ENCODE data around the gene DPY19L3.
"Not testable (repeated sequence)": the region's sequence is repeated elsewhere in the genome, so short reads cannot be mapped to it uniquely, and the experiment has no call there.

Gene DPY19L3

DNA sequence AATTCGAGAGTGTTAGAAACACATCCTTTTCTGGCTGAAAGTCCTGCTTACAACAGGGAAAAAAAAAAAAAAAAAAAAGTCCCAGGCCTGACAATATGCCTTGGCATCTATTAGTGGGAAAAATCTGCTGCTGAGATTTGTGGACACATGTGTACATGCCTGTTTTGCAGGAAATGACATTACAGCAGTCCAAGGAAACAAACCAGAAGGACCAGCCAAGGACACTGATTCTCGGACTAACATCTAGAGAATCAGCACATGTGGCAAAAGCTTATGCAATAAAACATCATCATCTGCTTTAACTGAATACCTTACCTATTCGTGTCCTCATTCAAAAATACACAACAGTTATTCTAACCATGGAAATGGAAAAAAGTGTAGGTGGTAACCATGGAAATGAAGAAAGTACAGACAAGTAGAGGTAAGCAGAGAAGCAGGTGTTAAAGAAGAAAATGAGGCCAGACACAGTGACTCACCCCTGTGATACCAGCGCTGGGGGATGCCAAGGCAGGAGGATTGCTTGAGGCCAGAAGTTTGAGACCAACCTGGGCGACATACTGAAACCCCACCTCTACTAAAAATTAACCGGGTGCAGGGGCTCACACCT lies 9.4 kb upstream of the DPY19L3 start:
- no peak for DNase-seq (ENCODE audit: low spot score)

- DNase-seq (ENCODE audit: low spot score), result no peak
These were observed 7.9 kb upstream of the DPY19L3 start for GRCh38 chr19:32397671-32398101.

GRCh38 chr19:32401992-32402391 lies 3.6 kb upstream of the DPY19L3 start:
- DNase-seq (ENCODE audit: low spot score), result no peak

DNA sequence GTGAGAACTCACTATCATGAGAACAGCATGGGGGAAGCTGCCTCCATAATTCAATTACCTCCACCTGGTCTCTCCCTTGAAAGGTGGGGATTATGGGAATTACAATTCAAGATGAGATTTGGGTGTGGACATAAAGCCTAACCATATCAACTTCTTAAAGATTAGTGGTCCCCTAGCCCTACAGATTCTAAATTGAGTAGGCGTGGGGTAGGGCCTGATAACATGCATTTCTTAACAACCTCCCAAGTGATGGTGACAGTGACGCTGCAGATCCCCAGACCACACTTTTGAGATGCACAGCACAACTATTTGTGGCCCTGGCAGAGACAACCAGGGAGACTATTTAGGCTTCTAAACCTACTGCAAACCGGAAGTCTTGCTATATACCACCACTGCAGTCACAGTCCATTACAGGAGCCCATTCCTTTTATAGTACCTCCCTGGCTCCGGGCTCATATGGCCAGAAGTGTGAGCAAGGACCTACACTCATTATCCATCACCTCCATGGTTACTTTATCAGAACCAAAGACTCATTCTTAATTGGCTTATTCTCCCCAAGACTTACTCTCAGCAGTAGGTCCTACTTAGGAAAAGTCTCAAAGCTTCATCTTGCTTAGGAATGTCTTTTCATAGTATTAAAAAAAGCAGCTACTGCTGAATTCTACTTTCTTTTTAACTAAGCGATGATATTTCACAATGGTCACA lies 2.1 kb upstream of the DPY19L3 start:
- no peak for DNase-seq (ENCODE audit: low spot score)

DNA sequence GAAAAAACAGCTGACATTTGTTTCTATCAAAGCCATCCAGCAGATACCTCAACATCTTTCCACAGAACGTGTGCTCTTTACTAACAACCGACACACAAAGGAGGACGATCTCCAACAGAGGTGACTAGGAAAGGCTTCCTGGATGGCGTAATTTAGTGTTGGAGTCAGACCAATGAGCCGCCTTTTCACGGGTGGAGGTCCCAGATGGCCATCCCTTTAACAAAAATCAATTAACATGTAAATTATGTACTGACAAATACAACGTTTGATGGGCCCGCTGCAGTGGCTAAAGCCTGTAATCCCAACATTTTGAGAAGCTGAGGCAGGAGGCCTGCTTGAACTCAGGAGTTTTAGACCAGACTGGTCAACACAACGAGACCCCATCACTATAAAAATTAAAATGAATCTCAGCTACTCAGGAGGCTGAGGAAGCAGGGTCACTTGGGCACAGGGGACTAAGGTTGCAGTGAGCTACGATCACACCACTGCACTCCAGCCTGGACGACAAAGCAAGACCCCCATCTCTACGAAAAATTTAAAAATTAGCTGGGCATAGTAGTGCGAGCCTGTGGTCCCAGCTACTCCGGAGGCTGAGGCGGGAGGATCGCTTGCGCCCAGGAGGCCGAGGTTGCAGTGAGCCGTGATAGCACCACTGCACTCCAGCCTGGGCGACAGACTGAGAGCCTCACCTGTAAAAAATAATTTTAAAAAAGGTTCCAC lies 1.2 kb upstream of the DPY19L3 start:
- no peak for DNase-seq (ENCODE audit: low spot score)

DNA sequence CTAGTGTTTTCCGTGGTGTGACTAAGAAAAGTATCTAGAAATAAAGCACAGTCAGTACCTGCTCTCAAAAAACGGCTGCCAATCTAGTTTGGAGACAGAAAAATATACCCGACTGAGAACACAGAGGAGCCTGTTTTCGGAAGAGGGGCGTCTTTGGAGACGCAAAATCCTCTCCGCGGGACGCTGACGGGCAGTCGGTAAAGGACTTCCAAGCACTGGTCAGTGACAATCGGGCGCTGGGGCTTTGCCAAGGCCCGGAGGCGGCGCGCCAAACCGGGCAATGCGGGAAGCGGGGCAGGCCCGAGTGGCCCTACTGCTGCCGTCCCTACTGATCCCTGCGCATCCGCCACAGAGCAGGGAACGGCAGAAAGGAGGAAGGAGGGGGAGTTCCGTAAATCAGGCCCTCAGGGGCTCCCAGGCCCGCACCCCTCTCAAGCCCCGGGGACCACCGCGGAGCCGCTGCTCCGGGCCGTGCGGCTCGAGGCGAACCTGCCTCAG lies 588 bp upstream of the DPY19L3 start:
- DNase-seq (ENCODE audit: low spot score), result peak; percentile 61

DNA sequence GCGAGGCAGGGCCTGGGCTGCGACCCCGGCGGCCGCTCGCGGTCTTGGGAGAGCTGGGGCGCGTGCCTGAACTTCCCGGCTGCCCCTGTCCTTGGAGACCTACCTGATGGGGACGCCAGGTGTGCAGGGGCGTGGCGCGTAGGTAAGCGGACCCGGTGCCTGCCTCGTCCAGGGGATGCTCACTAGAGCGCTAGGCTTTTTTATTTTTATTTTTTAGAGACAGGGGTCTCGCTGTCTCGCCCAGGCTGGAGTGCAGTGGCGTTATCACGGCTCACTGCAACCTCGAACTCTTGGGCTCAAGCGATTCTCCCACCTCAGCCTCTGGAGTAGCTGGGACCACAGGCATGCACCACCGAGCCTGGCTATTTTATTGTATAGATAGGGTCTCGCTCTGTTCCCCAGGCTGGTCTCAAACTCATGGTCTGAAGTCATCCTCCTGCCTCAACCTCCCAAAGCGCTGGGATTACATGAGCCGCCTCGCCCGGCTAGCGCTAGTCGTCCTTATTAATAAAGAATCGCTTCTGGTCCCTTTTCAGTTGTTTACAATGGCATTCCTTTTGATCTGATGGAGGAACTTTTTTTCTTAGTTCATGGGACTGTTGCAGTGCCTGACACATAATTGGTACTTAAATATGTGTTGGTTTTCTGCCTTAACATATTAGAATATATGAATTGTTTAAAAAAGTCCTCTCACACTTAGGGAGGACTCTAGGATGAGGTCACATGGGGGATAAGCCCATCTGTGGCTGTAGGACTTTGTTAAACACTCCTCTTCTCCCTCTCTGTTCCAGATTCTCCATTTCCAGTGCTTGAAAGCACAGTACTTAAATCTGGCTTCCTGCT lies 812 bp downstream of the DPY19L3 start:
- peak; percentile 9 for DNase-seq (ENCODE audit: low spot score)

- DNase-seq (ENCODE audit: low spot score), result peak; percentile 83
These were observed 1.7 kb downstream of the DPY19L3 start for GRCh38 chr19:32407004-32407992.

DNA sequence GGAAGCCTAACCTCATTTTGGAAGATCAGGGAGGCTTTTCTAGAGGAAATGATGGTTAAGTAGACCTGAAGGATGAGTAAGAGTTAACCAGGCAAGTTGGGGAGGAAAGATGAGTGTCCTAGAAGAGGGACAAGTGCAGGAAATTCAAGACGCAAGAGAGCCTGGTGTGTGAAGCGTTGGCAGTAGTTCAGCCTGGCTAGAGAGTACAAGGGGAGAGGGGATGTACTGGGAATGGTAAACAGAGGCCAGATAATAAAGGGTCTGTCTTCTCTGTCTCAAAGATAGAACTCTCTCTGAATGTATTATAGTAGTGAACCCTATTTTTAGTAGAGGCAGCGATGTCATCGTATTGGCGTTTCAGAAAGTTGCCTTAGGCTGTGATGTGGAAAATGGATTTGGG lies 9.7 kb downstream of the DPY19L3 start:
- peak; percentile 59 for DNase-seq (ENCODE audit: low spot score)

DNA sequence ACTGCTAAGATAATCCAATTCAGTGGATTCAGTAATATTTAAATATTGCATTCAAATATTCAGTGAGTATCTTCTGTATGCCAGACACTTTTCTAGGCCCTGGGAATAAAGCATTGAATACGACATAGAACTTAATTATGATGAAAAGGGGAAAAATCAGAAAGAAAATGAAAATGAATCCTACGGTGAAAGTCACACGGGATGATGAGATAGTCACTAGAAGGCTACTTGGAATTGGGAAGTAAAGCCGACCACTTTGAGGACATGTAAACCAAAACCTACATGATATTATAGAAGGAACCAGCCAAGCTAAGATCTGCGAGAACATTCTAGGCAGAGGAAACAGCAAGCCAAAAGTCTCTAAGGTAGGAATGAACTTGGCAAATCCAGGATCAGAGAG lies 10.1 kb downstream of the DPY19L3 start:
- DNase-seq (ENCODE audit: low spot score), result no peak

GRCh38 chr19:32416749-32417456 lies 11.3 kb downstream of the DPY19L3 start:
- DNase-seq (ENCODE audit: low spot score), result peak; percentile 22

- DNase-seq (ENCODE audit: low spot score), result no peak
These were observed 12.6 kb downstream of the DPY19L3 start for GRCh38 chr19:32418155-32418554.

- peak; percentile 56 for DNase-seq (ENCODE audit: low spot score)
These were observed 16.2 kb downstream of the DPY19L3 start for GRCh38 chr19:32421589-32422361.

DNA sequence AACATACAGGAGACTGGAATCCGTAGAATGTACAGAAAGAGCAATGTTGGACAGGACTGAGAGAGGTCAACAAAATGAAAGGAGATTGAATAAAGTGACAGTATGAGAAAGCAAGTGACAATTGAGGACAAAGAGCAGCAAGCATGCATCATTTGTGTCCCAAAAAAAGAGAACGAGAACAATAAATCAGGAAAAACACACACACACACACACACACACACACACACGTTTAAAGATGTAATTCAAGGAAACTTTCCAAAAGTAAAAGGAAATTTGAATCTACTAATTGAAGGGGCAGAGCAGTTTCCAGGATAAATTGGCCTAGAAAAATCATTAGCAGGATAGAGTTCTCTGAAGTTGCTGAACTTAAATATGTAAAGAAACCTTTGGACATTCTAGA lies 16.9 kb downstream of the DPY19L3 start:
- no peak for DNase-seq (ENCODE audit: low spot score)

- not testable (repeated sequence) for DNase-seq (ENCODE audit: low spot score)
These were observed 18.4 kb downstream of the DPY19L3 start for GRCh38 chr19:32423944-32424343.

GRCh38 chr19:32427536-32427935 lies 22.0 kb downstream of the DPY19L3 start:
- DNase-seq (ENCODE audit: low spot score), result no peak

DNA sequence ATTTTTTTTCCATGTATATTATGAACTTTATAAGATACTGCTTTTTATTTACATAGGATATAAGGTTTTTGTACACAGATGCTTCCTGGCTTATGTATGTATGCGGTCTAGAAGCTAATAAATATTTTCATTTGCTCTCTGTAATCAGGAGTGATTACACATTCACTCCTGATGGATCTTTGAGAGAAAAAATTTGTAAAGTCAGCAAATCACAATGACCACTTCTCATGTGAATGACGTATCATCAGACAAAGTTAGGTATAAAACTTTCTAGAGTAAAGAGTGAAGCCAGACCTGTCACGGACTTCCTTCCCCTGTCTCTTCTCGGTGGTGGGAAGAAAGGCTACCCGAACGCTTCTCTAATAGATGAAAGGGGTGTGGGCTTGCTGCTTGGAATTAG lies 31.1 kb downstream of the DPY19L3 start:
- DNase-seq (ENCODE audit: low spot score), result no peak

DNA sequence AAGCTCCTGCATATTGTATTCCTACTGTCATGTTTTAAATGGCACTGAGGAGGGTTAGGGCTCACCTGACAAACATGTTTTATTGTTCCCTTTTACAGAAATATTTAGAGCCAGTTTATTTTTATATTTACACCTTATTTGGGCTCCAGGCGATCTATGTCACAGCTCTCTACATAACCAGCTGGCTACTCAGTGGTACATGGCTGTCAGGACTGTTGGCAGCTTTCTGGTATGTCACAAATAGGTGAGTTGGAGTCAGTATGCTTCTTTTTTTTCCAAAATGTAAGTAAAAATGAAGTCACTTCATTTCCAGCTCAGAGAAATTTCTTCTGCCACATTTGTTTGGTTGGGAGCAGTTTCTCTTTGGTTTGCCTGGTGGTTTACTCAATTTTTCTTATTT lies 31.5 kb downstream of the DPY19L3 start:
- no peak for DNase-seq (ENCODE audit: low spot score)

GRCh38 chr19:32438751-32439150 lies 33.2 kb downstream of the DPY19L3 start:
- DNase-seq (ENCODE audit: low spot score), result no peak

Measured in Ammon's horn (tissue), 1 donor.